Stomach (tissue), 9 donors: ENCODE measurements around the gene RPS6KC1. TPM values are rescaled to one million over a fixed set of nuclear protein-coding genes. Genes with fewer than 3 reads are reported as not detected.

Experiments
- DNase-seq, 2 donors: peaks; one replicate each; pipeline versions ENCODE4 v3.0.0 to v3.0.0-alpha.2; 2013 to 2019
- H3K27ac ChIP-seq, 5 donors: fragments of 200-600 bp in 4 of 5; sonication (generic) in 4 of 5; one replicate each; pipeline ENCODE4 v1.5.1; 2013 to 2019; ENCODE audit warnings: mild to moderate bottlenecking in 1 of 5, moderate library complexity in 1 of 5
- H3K27me3 ChIP-seq, 3 donors: fragments of 200-600 bp; sonication (generic); one replicate each; pipeline ENCODE4 v1.5.1; 2017 to 2019; ENCODE audit warnings: mixed run types in 1 of 3
- H3K36me3 ChIP-seq, 4 donors: fragments of 200-600 bp; sonication (generic); 1 replicate in 3 of 4; 2 replicates in 1 of 4; pipeline ENCODE4 v1.5.1; 2016 to 2019
- H3K4me1 ChIP-seq, 4 donors: fragments of 200-600 bp; sonication (generic); one replicate each; pipeline ENCODE4 v1.5.1; 2016 to 2019
- H3K4me3 ChIP-seq, 4 donors: fragments of 200-600 bp; sonication (generic) in 3 of 4; one replicate each; pipeline ENCODE4 v1.5.1; 2016 to 2019; ENCODE audit warnings: mild to moderate bottlenecking in 1 of 4
- H3K9me3 ChIP-seq, 4 donors: fragments of 200-600 bp; sonication (generic); one replicate each; pipeline ENCODE4 v1.5.1; 2016 to 2019
- EP300 ChIP-seq: sonication (generic); formaldehyde crosslinking; IDR thresholded peaks from one replicate; pipeline ENCODE4 v1.6.1; 2017; ENCODE audit warnings: antibody characterized with exemption
- POLR2A ChIP-seq, 4 donors: fragments of 450-650 bp; IDR thresholded peaks; one replicate each; pipeline ENCODE4 v1.6.1; 2016; ENCODE audit warnings: antibody characterized with exemption in 4 of 4, control low read depth in 2 of 4, mild to moderate bottlenecking in 1 of 4, moderate library complexity in 1 of 4
- POLR2AphosphoS5 ChIP-seq, 3 donors: sonication (generic); formaldehyde crosslinking; IDR thresholded peaks; one replicate each; pipeline ENCODE4 v1.6.1; 2016; ENCODE audit warnings: antibody characterized with exemption in 3 of 3
- WGBS, 5 donors: extraction: QIAGEN DNeasy Blood & Tissue Kit in 3 of 5; methylation state at CpG; one replicate each; pipeline versions ENCODE4 v1.1.5 to v1.1.7; 2013 to 2018; 5-methylcytosine and 5-hydroxymethylcytosine counted together
- intact Hi-C: fragments of 100-400 bp; cut with DNase I; formaldehyde crosslinking; loops from one replicate; pipeline ENCODE4 v1.15.1; 2023; ENCODE audit warnings: low total_unique reads
- polyA plus RNA-seq, 3 donors: library from polyadenylated mRNA; stranded (reverse); fragments of 200-250 nt; gene quantifications; one replicate each; pipeline ENCODE4 v1.2.3, GENCODE V29; 2013
- total RNA-seq, 5 donors: library from RNA; depleted of rRNA; stranded (reverse); fragments of >200 nt; gene quantifications; one replicate each; pipeline versions ENCODE4 v1.1.0 to v1.2.3, GENCODE V29; 2014 to 2016
- TF ChIP-seq, protein P1 (sequence below), 7 experiments: fragments of 450-650 bp in 4 of 7; fragments of 200-600 bp in 3 of 7; sonication (generic) in 3 of 7; IDR thresholded peaks; one replicate each; pipeline ENCODE4 v1.5.1; 2016 to 2019; ENCODE audit warnings: antibody characterized with exemption in 7 of 7, control low read depth in 2 of 7, mild to moderate bottlenecking in 1 of 7
- donor health status: healthy with polysubstance abuse.
- donor health status: Bipolar disorder and iron deficiency.
- donor health status: healthy.

The RPS6KC1 gene
- total and polyA plus RNA-seq, 8 donors = 3.8 to 137 (median 8.9) TPM

DNA sequence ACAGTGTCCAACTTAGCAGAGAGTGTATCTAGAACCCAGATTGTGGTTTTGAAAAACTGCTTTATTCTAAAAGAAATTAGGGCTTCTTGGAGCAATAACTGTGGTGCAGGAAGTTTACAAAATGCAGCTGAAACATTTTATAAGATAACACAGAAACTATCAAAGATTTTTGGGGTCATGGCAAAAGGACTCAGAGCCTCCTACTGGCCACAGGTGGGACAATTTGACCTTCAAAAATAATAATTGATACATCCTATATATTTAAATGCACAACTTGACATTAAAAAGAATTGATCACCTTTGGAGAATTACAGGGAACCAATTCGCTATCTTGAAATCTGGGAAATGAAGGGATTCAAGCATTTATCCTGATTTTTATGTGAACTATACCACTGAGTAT, 235.2 kb downstream of the RPS6KC1 start:
- no peak for TF ChIP-seq POLR2AphosphoS5 (IDR thresholded peaks at IDR 0.05)
- TF ChIP-seq, protein P1, sequence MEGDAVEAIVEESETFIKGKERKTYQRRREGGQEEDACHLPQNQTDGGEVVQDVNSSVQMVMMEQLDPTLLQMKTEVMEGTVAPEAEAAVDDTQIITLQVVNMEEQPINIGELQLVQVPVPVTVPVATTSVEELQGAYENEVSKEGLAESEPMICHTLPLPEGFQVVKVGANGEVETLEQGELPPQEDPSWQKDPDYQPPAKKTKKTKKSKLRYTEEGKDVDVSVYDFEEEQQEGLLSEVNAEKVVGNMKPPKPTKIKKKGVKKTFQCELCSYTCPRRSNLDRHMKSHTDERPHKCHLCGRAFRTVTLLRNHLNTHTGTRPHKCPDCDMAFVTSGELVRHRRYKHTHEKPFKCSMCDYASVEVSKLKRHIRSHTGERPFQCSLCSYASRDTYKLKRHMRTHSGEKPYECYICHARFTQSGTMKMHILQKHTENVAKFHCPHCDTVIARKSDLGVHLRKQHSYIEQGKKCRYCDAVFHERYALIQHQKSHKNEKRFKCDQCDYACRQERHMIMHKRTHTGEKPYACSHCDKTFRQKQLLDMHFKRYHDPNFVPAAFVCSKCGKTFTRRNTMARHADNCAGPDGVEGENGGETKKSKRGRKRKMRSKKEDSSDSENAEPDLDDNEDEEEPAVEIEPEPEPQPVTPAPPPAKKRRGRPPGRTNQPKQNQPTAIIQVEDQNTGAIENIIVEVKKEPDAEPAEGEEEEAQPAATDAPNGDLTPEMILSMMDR (IDR thresholded peaks at IDR 0.05) = no peak
- no peak for TF ChIP-seq EP300
- no peak for TF ChIP-seq POLR2A (IDR thresholded peaks at IDR 0.05)
- H3K27me3 ChIP-seq = no peaks in the 10 kb centered on the region
- no peaks in the 10 kb centered on the region for H3K36me3 ChIP-seq
- H3K4me1 ChIP-seq = no peaks in the 10 kb centered on the region
- DNase-seq = no peak
- intact Hi-C loops = no loop called here
- no peaks in the 10 kb centered on the region for H3K9me3 ChIP-seq
- no peak overlapping the region for H3K4me3 ChIP-seq
- no peak overlapping the region for H3K27ac ChIP-seq
- 82 to 97% (median 94%) methylated on average over 1 of the region's 1 CpG for WGBS, 5 donors

DNA sequence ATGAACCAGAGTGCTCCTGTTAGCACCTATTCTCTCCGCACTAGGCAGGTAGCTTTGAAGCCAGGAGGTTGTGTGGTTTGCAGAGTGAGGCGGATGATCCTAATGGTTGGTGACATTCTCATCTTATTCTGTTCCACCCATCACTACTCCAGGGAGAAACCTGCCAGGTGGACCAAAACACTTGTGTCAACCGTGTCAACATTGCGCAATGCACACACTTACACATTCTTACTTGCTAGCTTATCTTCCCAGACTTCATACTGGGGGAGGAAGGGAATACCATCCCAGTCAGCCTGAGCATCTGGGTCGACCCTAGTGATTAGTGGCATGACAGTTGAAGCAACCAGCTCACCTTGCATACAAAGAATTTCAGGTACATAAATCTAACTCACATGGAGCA, 236.9 kb downstream of the RPS6KC1 start:
- 73 to 90% (median 80%) methylated on average over 5 of the region's 5 CpGs for WGBS, 5 donors
- TF ChIP-seq POLR2A (IDR thresholded peaks at IDR 0.05) (no peak), POLR2AphosphoS5 (IDR thresholded peaks at IDR 0.05) (no peak), EP300 (no peak)
- TF ChIP-seq, protein P1 (IDR thresholded peaks at IDR 0.05) = no peak

DNA sequence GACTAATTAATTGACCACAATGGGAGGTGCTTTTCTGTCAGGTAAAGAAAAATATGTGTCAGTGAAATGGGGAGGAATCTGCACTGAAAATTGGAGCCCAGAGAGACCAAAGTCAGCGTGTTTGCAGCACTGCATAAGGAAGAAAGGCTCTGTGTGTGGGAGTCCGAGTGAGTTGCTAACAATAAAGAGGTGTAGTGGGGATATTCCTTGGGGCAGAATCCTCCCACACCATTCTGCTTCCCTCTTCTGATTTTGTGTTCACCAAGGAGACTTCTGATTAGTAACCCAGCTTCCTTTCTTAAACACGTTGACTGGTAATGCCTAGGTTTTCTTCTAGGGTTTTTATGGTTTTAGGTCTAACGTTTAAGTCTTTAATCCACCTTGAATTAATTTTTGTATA, 240.5 kb downstream of the RPS6KC1 start:
- 74 to 88% (median 80%) methylated on average over 4 of the region's 4 CpGs for WGBS, 5 donors
- intact Hi-C loops = no loop called here
- TF ChIP-seq POLR2AphosphoS5 (IDR thresholded peaks at IDR 0.05) = no peak
- TF ChIP-seq, protein P1 (IDR thresholded peaks at IDR 0.05) = no peak
- no peak for TF ChIP-seq EP300
- no peak for TF ChIP-seq POLR2A (IDR thresholded peaks at IDR 0.05)

More for the DNA sequence above, 236.9 kb downstream of the RPS6KC1 start:
- H3K36me3 ChIP-seq = no peaks in the 10 kb centered on the region
- no peak overlapping the region for H3K27ac ChIP-seq
- no peak overlapping the region for H3K4me3 ChIP-seq
- intact Hi-C loops = no loop called here
- no peaks in the 10 kb centered on the region for H3K27me3 ChIP-seq
- no peak for DNase-seq
- no peaks in the 10 kb centered on the region for H3K9me3 ChIP-seq
- H3K4me1 ChIP-seq = no peaks in the 10 kb centered on the region

DNA sequence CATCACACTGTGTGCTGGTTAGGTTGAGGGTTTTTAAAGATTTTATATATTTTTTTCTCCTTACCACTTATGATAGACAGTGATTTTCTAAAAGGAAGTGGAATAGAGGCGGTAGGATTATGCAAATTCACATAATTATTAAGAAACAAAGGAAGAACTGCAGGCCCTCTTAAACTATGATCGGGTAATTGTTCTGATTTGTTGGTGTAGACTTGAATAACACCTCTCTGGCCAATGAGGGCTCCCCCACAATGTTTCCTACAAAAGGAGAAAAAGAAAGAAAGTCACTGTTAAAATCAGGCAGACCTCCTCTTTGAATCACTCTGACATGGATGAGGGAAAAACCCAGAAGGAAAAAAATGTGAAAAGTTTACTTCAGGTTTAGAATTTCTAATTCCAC, 241.6 kb downstream of the RPS6KC1 start:
- intact Hi-C loops = no loop called here
- TF ChIP-seq EP300 (no peak), POLR2A (IDR thresholded peaks at IDR 0.05) (no peak), POLR2AphosphoS5 (IDR thresholded peaks at IDR 0.05) (no peak)
- TF ChIP-seq, protein P1 (IDR thresholded peaks at IDR 0.05) = no peak
- 76 to 90% (median 86%) methylated on average over 2 of the region's 2 CpGs for WGBS, 5 donors
- Histone ChIP-seq H3K27me3 (no peaks in the 10 kb centered on the region), H3K9me3 (peaks cover under 1 to 19% (median 11%) of the 10 kb centered on the region in 4 donors), H3K27ac (no peak overlapping the region), H3K4me3 (no peak overlapping the region), H3K36me3 (no peaks in the 10 kb centered on the region), H3K4me1 (no peaks in the 10 kb centered on the region)
- no peak for DNase-seq

More for the DNA sequence above, 240.5 kb downstream of the RPS6KC1 start:
- H3K9me3 ChIP-seq = peaks cover 0 to 8% (median 3%) of the 10 kb centered on the region in 4 donors
- no peaks in the 10 kb centered on the region for H3K27me3 ChIP-seq
- no peaks in the 10 kb centered on the region for H3K4me1 ChIP-seq
- H3K4me3 ChIP-seq = no peak overlapping the region
- no peaks in the 10 kb centered on the region for H3K36me3 ChIP-seq
- no peak overlapping the region for H3K27ac ChIP-seq
- no peak for DNase-seq
